Measurements from ENCODE around the gene ZFP92.

Gene ZFP92

GRCh38 chrX:153408871-153409351 is 2.4 kb upstream of the ZFP92 start:
- DNase-seq (ENCODE audit: low spot score) = no peak

DNA sequence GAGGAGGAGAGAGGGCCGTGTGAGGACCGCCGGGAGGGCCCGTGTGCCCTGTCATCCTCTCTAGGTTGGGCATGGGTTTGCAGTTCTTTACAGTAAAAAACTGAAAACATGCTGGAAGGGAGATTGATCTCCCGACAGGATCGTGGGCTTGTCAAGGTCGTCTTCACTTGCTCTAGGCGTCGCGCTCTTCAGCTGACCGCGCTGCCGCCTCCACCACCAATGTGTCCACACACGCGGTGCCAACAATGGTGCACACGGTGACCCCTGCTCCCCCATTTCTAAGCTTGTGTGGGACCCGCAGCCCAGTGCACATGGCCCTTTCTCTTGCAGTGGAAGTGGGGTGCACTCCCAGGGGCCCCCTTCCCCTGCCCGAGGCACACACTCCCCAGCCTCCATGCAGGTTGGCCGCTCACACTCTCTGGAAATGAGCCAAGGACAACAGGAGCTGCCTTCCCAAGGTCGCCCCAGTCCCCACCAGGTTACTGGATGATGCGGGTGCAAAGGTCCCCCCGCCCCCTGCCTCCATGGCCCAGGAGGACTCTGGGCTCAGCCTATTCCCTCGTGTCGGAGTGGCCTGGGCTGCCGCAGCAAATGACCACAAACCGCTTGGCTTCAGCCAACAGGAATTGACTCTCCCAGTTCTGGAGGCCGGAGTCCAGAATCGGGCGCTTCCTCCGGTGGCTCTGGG is 1.7 kb upstream of the ZFP92 start:
- DNase-seq (ENCODE audit: low spot score) = no peak

- no peak for DNase-seq (ENCODE audit: low spot score)
Observed at GRCh38 chrX:153410373-153410772, 899 bp upstream of the ZFP92 start.

GRCh38 chrX:153410888-153411254 is 401 bp upstream of the ZFP92 start:
- no peak for DNase-seq (ENCODE audit: low spot score)

DNA sequence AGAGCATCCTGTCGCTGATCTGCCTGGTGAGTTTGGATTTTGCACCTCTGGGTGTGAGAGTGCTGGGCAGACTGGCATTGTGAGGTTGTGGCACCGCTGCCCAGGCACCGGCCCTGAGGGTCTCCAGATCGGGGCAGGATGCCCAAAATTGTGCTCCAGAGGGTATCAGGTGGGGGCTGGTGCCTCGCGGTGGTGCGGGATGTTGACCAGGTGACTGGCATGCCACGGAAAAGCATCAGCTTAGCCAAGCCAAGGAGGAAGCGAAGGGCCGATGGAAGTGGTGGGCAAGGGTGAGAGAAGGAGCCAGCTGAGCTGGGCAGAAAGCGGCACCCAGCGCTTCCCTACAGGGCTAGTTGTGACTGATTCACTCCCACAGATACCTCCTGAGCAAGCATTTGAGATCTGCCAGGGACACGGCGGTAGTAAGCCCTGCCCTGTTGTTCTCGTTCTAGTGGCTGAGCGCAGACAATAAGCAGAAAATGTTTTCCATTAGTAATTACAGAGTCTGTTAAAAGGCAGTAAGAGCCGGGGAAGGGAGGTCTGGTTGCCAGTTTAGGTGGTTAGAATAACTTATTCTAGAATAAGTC is 809 bp downstream of the ZFP92 start:
- DNase-seq (ENCODE audit: low spot score) = no peak

GRCh38 chrX:153412746-153413720 is 1.8 kb downstream of the ZFP92 start:
- DNase-seq (ENCODE audit: low spot score) = no peak

- no peak for DNase-seq (ENCODE audit: low spot score)
Observed at GRCh38 chrX:153413731-153414130, 2.5 kb downstream of the ZFP92 start.

DNA sequence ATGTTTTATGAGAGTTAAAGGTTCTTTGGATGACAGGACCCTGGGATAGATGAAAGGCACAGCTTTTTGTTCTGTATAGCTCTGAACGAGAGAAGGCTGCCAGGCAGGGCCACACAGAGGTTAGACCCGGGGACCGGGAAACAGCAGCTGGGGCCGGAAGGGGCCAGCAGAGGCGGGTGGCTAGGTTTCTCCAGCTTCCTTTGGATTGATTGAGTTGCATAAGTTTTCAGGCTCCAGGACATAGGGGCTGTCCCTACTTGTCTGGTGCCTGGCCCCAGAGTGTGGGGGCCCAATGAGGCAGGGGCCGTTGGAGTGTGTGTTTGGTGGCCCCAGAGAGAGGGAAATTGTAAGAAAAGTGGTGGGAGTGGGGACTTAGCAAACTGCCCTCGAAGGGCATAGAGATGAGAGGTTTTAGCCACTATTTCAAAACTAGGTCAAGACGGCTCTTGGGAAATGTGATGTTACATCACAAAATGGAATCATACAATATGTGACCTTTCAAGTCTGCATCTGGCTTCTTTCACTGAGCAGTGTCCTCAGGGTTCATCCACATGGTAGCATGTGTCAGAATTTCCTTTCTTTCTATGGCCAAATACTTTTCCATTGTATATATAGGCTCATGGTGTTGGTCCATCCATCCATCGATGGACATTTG is 3.7 kb downstream of the ZFP92 start:
- DNase-seq (ENCODE audit: low spot score) = no peak

DNA sequence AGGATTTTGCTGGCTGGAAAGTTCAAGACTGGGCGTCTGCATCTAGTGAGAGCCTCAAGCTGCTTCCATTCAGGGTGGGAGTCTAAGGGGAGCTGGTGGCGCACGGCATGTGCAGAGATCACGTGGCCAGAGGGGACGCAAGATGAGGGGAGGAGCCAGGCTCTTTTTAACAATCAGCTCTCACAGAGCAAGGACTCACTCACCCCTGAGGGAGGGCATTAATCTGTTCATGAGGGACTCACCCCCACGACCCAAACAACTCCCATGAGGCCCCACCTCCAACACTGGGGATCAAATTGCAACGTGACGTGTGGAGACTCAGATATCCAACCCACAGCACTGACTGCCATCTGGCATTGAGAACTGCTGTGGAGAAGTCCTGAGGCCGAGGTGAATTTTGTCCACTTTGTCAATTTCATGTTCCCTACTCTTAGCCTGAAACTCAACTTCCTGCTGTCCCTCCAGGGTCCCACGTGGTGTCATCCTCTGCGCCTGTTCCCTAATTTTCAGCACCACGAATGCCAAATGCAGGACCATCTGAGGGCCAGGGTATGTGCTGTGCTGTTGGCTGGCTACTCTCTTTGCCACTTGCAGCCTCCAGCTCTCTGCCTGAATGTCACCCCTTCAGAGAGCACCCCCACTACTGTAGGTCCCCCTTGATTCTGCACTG is 5.6 kb downstream of the ZFP92 start:
- DNase-seq (ENCODE audit: low spot score) = no peak

DNA sequence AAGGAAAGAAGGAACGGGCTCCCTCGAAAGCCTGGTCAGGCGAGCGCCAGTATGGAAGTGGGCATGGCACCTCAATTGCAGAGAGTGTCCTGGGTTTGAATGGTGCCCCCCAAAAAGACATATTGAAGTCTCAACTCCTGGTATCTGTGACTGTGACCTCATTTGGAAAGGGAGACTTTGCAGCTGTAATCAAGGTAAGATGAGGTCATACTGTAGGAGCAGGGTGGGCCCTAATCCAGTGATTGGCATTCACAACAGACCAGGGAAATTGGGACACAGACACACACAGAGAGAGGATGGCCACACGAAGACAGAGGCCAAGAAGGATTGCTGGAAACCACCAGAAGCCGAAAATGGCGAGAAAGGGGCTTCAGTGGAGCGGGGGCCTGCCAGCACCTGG is 6.4 kb downstream of the ZFP92 start:
- no peak for DNase-seq (ENCODE audit: low spot score)

DNA sequence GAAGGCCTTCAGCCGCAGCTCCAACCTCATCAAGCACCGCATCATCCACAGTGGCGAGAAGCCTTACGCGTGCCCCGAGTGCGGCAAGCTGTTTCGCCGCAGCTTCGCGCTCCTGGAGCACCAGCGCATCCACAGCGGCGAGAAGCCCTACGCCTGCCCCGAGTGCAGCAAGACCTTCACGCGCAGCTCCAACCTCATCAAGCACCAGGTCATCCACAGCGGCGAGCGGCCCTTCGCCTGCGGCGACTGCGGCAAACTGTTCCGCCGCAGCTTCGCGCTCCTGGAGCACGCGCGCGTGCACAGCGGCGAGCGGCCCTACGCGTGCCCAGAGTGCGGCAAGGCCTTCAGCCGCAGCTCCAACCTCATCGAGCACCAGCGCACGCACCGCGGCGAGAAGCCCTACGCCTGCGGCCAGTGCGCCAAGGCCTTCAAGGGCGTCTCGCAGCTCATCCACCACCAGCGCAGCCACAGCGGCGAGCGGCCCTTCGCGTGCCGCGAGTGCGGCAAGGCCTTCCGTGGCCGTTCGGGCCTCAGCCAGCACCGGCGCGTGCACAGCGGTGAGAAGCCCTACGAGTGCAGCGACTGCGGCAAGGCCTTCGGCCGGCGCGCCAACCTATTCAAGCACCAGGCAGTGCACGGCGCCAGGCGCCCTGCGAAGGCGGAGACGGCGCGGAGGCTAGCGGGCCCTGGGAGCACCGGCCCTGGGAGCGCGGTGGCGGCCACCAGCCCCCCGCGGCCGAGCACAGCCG is 9.8 kb downstream of the ZFP92 start:
- no peak for DNase-seq (ENCODE audit: low spot score)

- DNase-seq (ENCODE audit: low spot score) = no peak
Observed at GRCh38 chrX:153421856-153422255, 10.6 kb downstream of the ZFP92 start.

DNA sequence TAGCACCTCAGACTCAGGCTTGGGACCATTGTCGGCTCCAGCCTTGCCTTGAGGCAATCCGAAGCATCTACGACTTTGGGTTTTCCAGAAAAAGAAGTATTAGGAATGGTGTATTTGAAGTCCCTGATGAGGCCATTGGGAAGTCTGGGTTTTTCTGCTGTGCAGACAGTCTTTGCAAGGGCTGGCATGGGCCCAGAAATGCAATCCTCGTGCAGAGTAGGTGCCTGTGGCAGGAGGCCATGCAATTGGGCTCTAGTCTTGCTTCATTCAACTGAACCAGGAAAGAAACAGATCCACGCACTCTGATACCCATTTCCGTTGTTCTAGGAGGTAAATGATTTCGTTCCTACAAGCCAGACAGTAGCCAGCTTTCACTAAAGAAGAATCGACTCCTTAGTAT is 12.4 kb downstream of the ZFP92 start:
- no peak for DNase-seq (ENCODE audit: low spot score)

DNA sequence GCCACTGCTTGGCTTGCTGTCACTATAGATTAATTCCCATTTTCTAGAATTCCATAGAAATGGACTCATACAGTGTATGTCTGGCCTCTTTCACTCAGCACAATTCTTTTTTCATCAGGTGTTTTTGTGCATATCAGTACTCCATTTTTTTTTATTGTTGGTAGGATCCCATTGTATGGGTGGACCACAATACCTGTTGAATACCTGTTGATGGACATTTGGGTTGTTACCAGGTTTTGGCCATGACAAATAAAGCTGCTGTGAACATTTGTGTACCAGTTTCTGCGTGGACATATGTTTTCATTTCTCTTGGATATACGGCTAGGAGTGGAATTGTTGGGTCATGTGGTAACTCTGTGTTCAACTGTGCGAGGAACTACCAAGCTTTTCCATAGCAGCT is 14.9 kb downstream of the ZFP92 start:
- no peak for DNase-seq (ENCODE audit: low spot score)

- DNase-seq (ENCODE audit: low spot score) = no peak
Observed at GRCh38 chrX:153430796-153431195, 19.5 kb downstream of the ZFP92 start.

GRCh38 chrX:153433161-153433680 is 21.9 kb downstream of the ZFP92 start:
- DNase-seq (ENCODE audit: low spot score) = no peak

DNA sequence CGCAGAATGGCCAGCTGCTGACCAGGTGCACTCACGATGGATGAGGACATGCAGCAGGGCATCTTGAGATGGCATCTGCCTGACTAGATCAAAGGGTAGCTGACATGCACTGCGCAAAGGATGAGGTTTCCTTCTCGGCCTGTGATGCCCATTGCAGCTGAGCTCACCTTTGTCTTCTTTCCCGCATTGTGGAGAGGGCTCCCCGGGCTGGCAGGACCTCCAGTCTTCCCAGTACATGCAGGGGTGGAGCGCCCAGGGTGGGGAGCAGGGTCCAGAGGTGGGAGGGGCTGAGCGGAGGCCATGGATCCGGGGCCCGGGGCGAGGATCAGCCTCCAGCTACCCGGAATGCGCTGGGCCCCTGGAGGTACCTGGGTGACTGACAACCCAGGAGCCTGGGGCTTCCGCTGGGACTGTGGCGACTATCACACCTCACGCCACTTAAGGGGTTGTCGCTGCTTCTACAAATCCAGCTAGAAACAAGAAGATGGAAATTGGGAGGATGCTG is 22.6 kb downstream of the ZFP92 start:
- DNase-seq (ENCODE audit: low spot score) = no peak

DNA sequence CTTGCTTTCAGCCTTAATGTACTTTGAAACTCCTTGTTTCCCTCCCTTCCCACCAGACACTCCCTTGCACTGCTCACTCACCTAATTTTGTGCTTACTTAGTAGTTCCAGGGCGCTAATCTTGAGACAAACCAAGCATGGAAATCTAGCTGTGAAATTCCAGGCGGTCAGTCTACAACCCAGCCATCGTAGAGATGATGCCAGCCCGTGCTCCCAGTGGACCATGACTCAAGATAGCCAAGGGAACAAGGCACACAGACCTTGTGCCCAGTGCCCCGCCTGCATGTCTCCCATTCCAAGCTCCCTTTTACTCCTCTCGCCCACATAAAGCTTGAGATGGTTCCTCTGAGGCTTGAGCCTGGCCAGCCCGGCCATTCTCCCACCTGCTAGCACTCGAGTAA is 23.5 kb downstream of the ZFP92 start:
- no peak for DNase-seq (ENCODE audit: low spot score)

DNA sequence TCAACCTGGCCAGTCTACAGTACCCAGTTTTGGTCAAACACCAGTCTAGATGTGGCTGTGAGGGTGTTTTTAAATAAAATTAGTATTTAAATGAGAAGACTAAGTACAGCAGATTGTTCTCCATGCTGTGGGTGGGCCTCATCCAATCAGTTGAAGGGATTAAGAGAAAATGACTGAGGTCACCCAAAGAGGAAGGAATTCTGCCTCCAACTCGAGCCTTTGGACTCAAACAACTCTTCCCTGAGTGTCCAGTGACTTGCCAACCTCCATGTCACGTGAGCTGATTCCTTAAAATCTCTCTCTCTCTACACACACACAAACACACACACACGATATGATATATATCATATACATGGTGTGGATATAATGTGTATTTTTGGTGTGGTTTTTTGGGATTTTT is 24.6 kb downstream of the ZFP92 start:
- no peak for DNase-seq (ENCODE audit: low spot score)

DNA sequence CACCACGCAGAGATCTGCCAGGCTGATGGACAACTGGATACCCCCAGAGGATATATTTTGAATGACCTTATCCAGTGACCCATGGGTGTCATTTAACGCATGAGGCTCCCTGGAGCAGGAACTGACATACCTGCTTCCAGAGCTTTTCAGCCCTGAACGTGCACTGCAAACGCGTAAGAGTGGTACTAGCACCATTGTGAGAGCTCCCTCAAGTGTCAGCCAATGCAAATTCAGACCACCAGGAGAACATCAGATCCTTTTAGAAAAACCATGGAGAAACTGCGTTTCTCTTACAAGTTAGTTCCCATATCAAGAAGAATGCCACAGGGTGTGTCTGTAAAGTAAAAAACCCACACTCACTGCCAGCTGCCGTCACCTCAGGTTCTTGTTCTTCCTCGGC is 27.3 kb downstream of the ZFP92 start:
- no peak for DNase-seq (ENCODE audit: low spot score)

GRCh38 chrX:153439977-153440376 is 28.7 kb downstream of the ZFP92 start:
- no peak for DNase-seq (ENCODE audit: low spot score)
